Duodenal mucosa (tissue), 2 donors: Measurements from ENCODE around the gene SDK1.

Experiments
- H3K27ac ChIP-seq: one replicate; pipeline ENCODE4 v1.7.0; 2013; ENCODE audit warnings: low read depth, low read length
- H3K27me3 ChIP-seq, 2 donors: one replicate each; pipeline ENCODE4 v1.7.0; 2013; ENCODE audit warnings: low read length in 2 of 2, control low read depth in 1 of 2; ENCODE audit not compliant: insufficient read depth in 2 of 2, control insufficient read depth in 1 of 2
- H3K36me3 ChIP-seq, 2 donors: one replicate each; pipeline ENCODE4 v1.7.0; 2013; ENCODE audit warnings: low read length in 2 of 2, control low read depth in 1 of 2; ENCODE audit not compliant: insufficient read depth in 2 of 2, control insufficient read depth in 1 of 2
- H3K4me1 ChIP-seq, 2 donors: one replicate each; pipeline ENCODE4 v1.7.0; 2013; ENCODE audit warnings: low read length in 2 of 2, control low read depth in 1 of 2; ENCODE audit not compliant: insufficient read depth in 2 of 2, control insufficient read depth in 1 of 2
- H3K4me3 ChIP-seq, 2 donors: one replicate each; pipeline ENCODE4 v1.7.0; 2013; ENCODE audit warnings: low read length in 2 of 2, low read depth in 1 of 2
- H3K9ac ChIP-seq, 2 donors: one replicate each; pipeline ENCODE4 v1.7.0; 2013; ENCODE audit warnings: low read length in 2 of 2, low read depth in 1 of 2
- H3K9me3 ChIP-seq, 2 donors: one replicate each; pipeline ENCODE4 v1.7.0; 2013; ENCODE audit warnings: low read length in 2 of 2, control low read depth in 1 of 2; ENCODE audit not compliant: control insufficient read depth in 1 of 2

Gene SDK1

DNA sequence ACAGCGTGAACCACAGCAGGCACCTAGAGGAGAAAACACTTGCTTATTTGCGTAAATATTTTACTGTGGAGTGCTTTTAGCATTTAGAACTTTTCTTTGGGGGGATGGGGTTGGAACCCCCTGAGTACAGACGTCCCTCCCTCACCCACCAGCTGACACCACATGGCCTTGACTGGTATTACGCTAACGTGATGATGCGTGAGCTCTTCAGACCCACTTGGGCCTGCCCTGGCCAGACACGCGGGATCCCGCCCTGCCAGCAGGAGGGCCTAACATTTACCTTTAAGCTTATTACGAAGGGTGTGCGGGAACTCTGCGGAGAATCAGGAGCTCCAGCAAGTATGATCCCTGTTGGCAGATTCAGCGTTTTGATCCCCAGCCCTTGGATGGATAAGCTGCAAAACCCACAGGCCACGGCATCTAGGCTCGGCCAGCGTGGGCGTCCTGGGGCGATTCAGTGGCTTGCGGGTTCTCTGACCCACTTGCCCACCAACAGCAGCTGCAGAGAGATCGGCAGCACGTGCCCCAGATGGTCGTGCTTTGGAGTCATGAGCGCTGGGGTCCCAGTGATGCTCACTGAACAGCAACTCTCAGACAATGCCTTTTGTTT lies 835.6 kb downstream of the SDK1 start:
- Histone ChIP-seq H3K4me1 (peaks cover 0 to 13% of the 10 kb centered on the region in 2 donors), H3K9ac (no peak overlapping the region), H3K4me3 (no peak overlapping the region), H3K9me3 (no peaks in the 10 kb centered on the region), H3K36me3 (no peaks in the 10 kb centered on the region), H3K27ac (no peak overlapping the region), H3K27me3 (no peaks in the 10 kb centered on the region)

DNA sequence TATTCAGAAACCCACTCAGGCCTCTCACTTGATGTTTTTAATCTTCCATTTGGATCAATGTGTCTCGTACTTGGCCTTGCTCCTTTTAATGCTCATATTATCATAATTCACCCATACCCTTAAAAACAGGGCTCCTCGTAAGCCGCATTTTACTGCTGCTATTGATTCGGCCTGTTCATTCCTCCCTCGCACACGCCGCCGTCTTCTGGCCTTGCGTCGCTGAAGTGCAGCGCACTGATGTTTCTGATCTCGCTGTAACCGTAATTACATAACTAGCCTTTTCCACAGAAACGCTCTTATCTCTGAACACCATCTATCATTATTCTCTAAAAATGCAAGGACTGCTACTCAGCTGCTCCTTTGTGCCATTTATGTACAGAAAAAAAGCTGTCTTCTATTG lies 836.5 kb downstream of the SDK1 start:
- Histone ChIP-seq H3K9me3 (no peaks in the 10 kb centered on the region), H3K4me1 (peaks cover 0 to 13% of the 10 kb centered on the region in 2 donors), H3K27me3 (no peaks in the 10 kb centered on the region), H3K4me3 (no peak overlapping the region), H3K36me3 (no peaks in the 10 kb centered on the region), H3K9ac (no peak overlapping the region), H3K27ac (no peak overlapping the region)

DNA sequence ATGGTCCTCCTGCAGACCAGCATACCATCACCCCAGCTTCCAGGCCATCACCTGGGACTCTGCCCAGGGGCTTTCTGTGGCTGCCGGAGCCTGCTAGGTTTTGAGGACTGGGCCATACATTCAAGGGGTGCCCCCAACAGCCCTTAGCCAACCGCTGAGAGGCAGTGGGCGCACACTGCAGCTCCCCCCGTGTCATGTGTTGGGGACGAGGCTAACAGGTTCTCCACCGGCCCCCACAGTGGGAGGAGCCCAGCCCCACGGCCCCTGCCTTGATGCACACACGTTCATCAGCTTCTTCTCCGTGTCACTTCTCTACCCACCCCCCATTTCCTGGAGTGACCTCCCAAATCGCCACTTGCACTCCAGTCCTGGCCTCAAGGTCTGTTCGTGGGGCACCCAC lies 837.8 kb downstream of the SDK1 start:
- Histone ChIP-seq H3K27ac (no peak overlapping the region), H3K27me3 (no peaks in the 10 kb centered on the region), H3K4me3 (no peak overlapping the region), H3K36me3 (no peaks in the 10 kb centered on the region), H3K9me3 (no peaks in the 10 kb centered on the region), H3K9ac (no peak overlapping the region), H3K4me1 (peaks cover 0 to 6% of the 10 kb centered on the region in 2 donors)

DNA sequence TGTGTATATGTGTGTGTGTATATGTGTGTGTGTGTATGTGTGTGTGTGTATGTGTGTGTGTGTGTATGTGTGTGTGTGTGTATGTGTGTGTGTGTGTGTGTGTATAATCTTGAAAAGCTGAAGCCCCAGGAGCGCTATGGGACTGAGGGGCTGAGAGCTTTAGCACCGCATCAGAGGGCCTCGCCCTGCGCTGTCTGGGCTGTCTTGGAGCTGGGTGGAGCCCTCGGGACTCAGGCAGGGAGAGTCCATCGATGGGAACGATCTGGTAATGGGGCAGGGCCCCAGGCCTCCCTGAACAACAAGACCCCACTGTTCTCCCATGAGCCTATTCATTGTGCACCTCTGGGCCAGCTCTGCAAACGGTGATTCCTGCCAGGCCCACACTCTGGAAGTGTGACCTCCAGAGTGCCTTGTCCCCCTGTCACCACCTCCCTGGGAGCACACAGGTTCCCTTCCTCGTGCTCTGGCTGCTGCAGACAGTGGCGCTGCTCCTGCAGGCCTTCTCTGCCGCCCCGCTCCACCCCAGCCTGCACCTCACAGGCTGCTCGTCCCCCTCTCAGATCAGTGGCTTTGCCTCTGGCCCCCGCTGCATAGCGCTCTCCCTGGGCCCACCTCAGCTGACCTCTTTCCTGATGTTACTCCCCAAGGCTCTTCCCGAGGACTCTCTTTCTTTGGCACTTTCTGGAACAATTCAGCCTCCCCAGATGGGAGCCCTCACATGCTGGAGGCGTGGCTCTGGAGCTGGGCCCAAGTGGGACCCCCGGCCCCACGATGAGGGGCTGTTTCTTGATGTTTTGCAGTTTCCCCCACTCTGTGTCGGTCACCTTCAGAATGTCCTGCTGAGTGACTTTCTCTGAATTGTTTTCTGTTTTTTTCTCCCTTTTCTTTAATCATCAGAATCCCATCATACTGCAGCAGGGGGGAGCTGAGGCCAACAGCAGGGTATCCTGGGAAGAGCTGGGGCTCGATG lies 838.9 kb downstream of the SDK1 start:
- H3K9ac ChIP-seq: no peak overlapping the region
- H3K4me1 ChIP-seq: peaks cover 0 to under 1% of the 10 kb centered on the region in 2 donors
- no peaks in the 10 kb centered on the region for H3K27me3 ChIP-seq
- no peaks in the 10 kb centered on the region for H3K9me3 ChIP-seq
- H3K4me3 ChIP-seq: no peak overlapping the region
- no peak overlapping the region for H3K27ac ChIP-seq
- H3K36me3 ChIP-seq: no peaks in the 10 kb centered on the region

DNA sequence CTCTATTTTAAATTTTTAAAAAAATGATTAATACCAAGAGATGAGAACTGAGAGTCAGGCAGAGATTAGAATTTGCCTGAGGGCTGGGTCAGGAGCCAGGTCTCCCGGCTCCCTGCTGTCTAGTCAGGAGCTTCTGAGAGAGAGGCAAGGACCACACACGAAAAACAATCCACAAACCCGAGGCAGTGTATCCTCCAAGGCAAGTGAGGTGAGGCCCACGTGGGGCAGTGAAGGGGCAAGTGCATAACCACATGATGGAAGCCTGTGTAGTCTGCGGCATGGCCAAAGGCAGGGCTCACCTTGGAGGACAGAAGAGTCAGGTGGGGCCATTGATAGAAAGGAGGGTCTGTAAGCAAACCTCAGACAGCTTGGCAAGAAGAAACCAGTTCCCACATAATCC lies 839.9 kb downstream of the SDK1 start:
- H3K4me3 ChIP-seq: no peak overlapping the region
- H3K4me1 ChIP-seq: no peaks in the 10 kb centered on the region
- H3K27ac ChIP-seq: no peak overlapping the region
- H3K9ac ChIP-seq: no peak overlapping the region
- no peaks in the 10 kb centered on the region for H3K36me3 ChIP-seq
- H3K27me3 ChIP-seq: no peaks in the 10 kb centered on the region
- no peaks in the 10 kb centered on the region for H3K9me3 ChIP-seq

DNA sequence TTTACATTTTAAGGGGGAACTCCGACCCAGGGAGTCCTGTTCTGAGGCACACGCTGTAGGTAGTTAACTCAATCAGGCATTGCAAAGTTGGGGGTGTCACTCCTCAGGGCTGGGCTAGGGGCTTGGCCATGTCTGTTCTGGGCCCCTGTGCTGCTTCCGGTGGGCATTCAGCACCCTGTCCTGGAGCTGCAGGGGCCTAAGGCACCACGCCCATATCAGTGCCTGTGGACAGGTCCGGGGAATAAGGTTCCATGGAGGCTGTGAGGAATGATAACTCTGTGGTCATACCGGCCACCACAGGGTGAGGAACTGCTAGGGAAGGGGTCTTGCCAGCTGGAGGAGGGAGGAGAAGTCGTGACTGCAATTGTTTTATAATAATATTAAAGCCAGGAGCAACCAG lies 842.0 kb downstream of the SDK1 start:
- Histone ChIP-seq H3K4me1 (no peaks in the 10 kb centered on the region), H3K27me3 (no peaks in the 10 kb centered on the region), H3K4me3 (no peak overlapping the region), H3K9ac (no peak overlapping the region), H3K27ac (no peak overlapping the region), H3K36me3 (no peaks in the 10 kb centered on the region), H3K9me3 (no peaks in the 10 kb centered on the region)

DNA sequence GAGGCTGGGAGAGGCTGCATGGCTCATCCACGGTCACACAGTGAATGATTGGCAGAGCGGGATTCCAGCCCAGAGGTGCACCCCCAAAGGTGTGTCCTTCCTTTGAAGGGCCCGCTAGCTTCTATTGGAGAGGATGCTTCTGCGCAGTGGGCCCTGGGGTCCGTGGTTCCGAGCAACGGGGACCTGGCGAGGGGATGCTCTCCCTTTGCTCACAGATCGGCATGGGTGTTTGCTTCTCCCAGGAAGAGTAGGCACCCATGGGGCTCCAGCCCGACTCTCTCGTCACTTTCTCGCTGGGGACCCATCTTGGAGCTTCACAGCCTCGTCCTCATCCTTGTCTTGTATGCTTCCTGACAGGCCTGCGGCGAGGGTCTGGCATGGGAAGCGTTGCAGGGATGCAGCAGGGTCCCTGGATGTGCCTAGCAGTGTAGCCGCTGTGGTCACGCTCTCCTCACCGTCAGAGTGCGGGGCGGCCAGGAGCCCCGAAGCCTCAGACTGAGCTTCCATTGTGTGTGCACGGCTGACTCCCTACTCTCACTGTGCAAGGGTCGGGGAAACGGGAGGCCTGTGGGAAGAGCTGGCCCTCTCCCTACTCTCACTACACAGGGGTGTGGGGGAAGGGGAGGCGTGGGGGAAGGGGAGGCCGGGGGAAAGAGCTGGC lies 842.6 kb downstream of the SDK1 start:
- H3K27ac ChIP-seq: no peak overlapping the region
- no peaks in the 10 kb centered on the region for H3K36me3 ChIP-seq
- H3K27me3 ChIP-seq: no peaks in the 10 kb centered on the region
- H3K4me1 ChIP-seq: no peaks in the 10 kb centered on the region
- H3K4me3 ChIP-seq: no peak overlapping the region
- no peaks in the 10 kb centered on the region for H3K9me3 ChIP-seq
- no peak overlapping the region for H3K9ac ChIP-seq

DNA sequence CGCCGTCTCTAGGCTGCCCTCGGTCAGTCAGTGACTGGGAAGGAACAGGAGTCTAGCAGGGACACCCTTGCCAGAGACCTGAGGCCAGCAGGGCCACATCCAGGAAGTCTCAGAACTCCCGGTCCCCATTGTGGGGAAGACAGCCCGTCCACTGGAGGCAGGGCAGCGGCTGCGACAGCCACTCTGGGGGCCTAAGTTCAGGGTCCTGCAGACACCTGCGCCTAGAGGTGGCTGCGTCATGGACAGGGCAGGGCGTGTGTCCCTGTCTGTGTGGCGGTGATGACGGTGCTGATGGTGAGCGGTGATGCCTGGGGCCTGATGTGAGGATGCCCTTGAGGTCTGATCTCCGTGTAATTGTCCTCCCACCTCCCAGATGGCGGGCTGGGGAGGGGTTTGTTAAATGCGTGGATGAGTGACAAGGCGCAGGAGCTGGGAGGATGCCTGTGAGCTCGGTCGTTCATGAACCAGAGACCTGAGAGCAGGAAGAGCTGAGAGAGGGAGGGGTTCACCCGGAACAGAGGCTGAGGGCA lies 843.2 kb downstream of the SDK1 start:
- H3K4me3 ChIP-seq: peak overlapping the region in 1 of 2 donors; percentile 11
- no peaks in the 10 kb centered on the region for H3K27me3 ChIP-seq
- H3K9ac ChIP-seq: no peak overlapping the region
- no peaks in the 10 kb centered on the region for H3K36me3 ChIP-seq
- H3K27ac ChIP-seq: no peak overlapping the region
- no peaks in the 10 kb centered on the region for H3K9me3 ChIP-seq
- H3K4me1 ChIP-seq: no peaks in the 10 kb centered on the region

DNA sequence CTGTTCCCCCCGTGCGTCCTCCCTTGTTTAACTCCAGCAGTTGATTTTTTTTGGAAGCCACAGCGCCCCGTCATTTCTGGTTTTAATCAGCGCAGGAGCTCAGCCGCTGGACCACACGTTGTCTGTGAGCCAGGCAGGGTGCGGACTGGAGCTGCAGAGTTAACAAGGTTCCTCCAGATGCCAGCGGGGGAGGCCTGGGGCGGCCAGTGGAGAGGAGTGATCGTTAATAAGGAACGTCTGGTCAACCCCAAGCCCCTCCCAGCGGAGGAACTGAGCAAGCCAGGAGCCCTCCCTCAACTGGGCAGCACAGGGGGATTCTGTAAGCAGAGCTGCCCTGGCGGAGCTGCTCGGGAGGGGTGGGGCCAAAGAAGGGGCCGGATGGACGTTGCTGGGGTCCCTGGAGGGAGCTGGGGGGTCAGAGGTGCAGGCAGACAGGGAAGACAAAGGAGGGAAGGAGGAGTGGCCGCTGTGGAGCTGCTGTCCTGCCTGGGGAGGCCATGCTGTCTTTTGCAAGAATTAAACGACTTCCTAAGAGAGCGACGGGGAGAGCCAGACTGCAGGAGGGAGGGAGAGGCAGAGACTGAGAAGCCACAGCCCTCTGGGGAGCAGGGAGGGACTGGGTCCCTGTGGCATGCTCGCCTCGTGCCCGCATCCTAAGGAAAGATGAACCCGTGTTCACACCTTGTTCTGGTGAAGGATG lies 843.9 kb downstream of the SDK1 start:
- Histone ChIP-seq H3K27ac (no peak overlapping the region), H3K27me3 (no peaks in the 10 kb centered on the region), H3K9ac (no peak overlapping the region)

More for the DNA sequence above, 843.9 kb downstream of the SDK1 start:
- H3K4me1 ChIP-seq: no peaks in the 10 kb centered on the region
- H3K36me3 ChIP-seq: no peaks in the 10 kb centered on the region
- H3K4me3 ChIP-seq: peak overlapping the region; percentile 11 to 16
- H3K9me3 ChIP-seq: no peaks in the 10 kb centered on the region
